Measurements from ENCODE around the gene MELK.
"Not testable (repeated sequence)": the region's sequence is repeated elsewhere in the genome, so short reads cannot be mapped to it uniquely, and the experiment has no call there.

The MELK gene

GRCh38 chr9:36572515-36573418 lies at the start of gene MELK:
Gene MELK (plus strand): TSS chr9:36572895. CDS start chr9:36581682, 8,787 bp downstream.
- peak; percentile 74 for DNase-seq (ENCODE audit: low spot score)

- DNase-seq (ENCODE audit: low spot score): no peak
Observed at GRCh38 chr9:36530224-36530623, 42.5 kb upstream of the MELK start.

GRCh38 chr9:36532353-36532752 lies 40.3 kb upstream of the MELK start:
- DNase-seq (ENCODE audit: low spot score): no peak

- DNase-seq (ENCODE audit: low spot score): not testable (repeated sequence)
Observed at GRCh38 chr9:36533726-36534125, 39.0 kb upstream of the MELK start.

GRCh38 chr9:36535107-36535506 lies 37.6 kb upstream of the MELK start:
- no peak for DNase-seq (ENCODE audit: low spot score)

GRCh38 chr9:36537861-36538260 lies 34.8 kb upstream of the MELK start:
- DNase-seq (ENCODE audit: low spot score): no peak

- DNase-seq (ENCODE audit: low spot score): no peak
Observed at GRCh38 chr9:36542355-36542754, 30.3 kb upstream of the MELK start.

GRCh38 chr9:36543916-36544315 lies 28.8 kb upstream of the MELK start:
- no peak for DNase-seq (ENCODE audit: low spot score)

- DNase-seq (ENCODE audit: low spot score): no peak
Observed at GRCh38 chr9:36547598-36547997, 25.1 kb upstream of the MELK start.

GRCh38 chr9:36548454-36548853 lies 24.2 kb upstream of the MELK start:
- DNase-seq (ENCODE audit: low spot score): peak; percentile 71

GRCh38 chr9:36550135-36550534 lies 22.6 kb upstream of the MELK start:
- DNase-seq (ENCODE audit: low spot score): no peak

- DNase-seq (ENCODE audit: low spot score): not testable (repeated sequence)
Observed at GRCh38 chr9:36550631-36551098, 22.0 kb upstream of the MELK start.

- DNase-seq (ENCODE audit: low spot score): no peak
Observed at GRCh38 chr9:36551129-36551528, 21.6 kb upstream of the MELK start.

GRCh38 chr9:36551910-36552309 lies 20.8 kb upstream of the MELK start:
- DNase-seq (ENCODE audit: low spot score): no peak

GRCh38 chr9:36559036-36559695 lies 13.5 kb upstream of the MELK start:
- no peak for DNase-seq (ENCODE audit: low spot score)

- no peak for DNase-seq (ENCODE audit: low spot score)
Observed at GRCh38 chr9:36560771-36561170, 11.9 kb upstream of the MELK start.

- not testable (repeated sequence) for DNase-seq (ENCODE audit: low spot score)
Observed at GRCh38 chr9:36562801-36563200, 9.9 kb upstream of the MELK start.

GRCh38 chr9:36566813-36567221 lies 5.9 kb upstream of the MELK start:
- DNase-seq (ENCODE audit: low spot score): peak; percentile 53

GRCh38 chr9:36568681-36569080 lies 4.0 kb upstream of the MELK start:
- DNase-seq (ENCODE audit: low spot score): not testable (repeated sequence)

- DNase-seq (ENCODE audit: low spot score): no peak
Observed at GRCh38 chr9:36571333-36571732, 1.4 kb upstream of the MELK start.

- DNase-seq (ENCODE audit: low spot score): not testable (repeated sequence)
Observed at GRCh38 chr9:36574045-36574444, 1.4 kb downstream of the MELK start.

- DNase-seq (ENCODE audit: low spot score): no peak
Observed at GRCh38 chr9:36575411-36575882, 2.8 kb downstream of the MELK start.

GRCh38 chr9:36576866-36577265 lies 4.2 kb downstream of the MELK start:
- no peak for DNase-seq (ENCODE audit: low spot score)

Measured in SW480 (cell line).